ENCODE measurements around the gene NR4A3.

DNA sequence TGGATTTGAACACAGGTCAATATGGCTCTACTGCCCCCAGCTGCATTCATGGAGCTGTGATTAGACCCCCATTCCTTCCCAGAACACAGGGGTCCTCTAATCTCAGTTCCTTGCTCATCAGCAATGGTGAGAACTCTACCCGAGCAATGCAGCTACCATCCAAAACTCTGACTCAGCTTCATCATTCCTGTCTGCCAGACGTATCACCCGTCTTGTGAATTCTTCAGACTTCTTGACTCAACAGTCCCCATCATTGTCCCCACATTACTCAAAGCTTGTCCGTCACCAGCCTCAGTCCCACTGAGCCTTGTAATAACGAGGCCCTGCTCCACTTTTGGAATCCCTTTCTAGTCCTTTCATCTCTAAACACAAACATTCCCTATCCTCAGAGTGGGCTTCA is 48.4 kb downstream of the NR4A3 start:
- TF ChIP-seq POU6F1 (CRISPR knock-in tag; IDR thresholded peaks at IDR 0.05; ENCODE audit: borderline replicate concordance, low read depth) = no peak
- TF ChIP-seq TCF4 (CRISPR knock-in tag; IDR thresholded peaks at IDR 0.05; ENCODE audit: borderline replicate concordance) = no peak
- TF ChIP-seq, protein P1, sequence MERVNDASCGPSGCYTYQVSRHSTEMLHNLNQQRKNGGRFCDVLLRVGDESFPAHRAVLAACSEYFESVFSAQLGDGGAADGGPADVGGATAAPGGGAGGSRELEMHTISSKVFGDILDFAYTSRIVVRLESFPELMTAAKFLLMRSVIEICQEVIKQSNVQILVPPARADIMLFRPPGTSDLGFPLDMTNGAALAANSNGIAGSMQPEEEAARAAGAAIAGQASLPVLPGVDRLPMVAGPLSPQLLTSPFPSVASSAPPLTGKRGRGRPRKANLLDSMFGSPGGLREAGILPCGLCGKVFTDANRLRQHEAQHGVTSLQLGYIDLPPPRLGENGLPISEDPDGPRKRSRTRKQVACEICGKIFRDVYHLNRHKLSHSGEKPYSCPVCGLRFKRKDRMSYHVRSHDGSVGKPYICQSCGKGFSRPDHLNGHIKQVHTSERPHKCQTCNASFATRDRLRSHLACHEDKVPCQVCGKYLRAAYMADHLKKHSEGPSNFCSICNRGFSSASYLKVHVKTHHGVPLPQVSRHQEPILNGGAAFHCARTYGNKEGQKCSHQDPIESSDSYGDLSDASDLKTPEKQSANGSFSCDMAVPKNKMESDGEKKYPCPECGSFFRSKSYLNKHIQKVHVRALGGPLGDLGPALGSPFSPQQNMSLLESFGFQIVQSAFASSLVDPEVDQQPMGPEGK (CRISPR knock-in tag; IDR thresholded peaks at IDR 0.05; ENCODE audit: borderline replicate concordance) = no peak
- TF ChIP-seq ZFP3 (CRISPR knock-in tag; IDR thresholded peaks at IDR 0.05) = no peak
- no peak for TF ChIP-seq RARB (CRISPR knock-in tag; IDR thresholded peaks at IDR 0.05)
- no peak for TF ChIP-seq ARNTL (CRISPR knock-in tag; IDR thresholded peaks at IDR 0.05; ENCODE audit: borderline replicate concordance, low read depth)
- TF ChIP-seq BACH2 (CRISPR knock-in tag; IDR thresholded peaks at IDR 0.05; ENCODE audit: borderline replicate concordance) = no peak
- TF ChIP-seq ZC3H10 (CRISPR knock-in tag; IDR thresholded peaks at IDR 0.05) = no peak
- no peak for TF ChIP-seq PPARA (CRISPR knock-in tag; IDR thresholded peaks at IDR 0.05; ENCODE audit: borderline replicate concordance)
- no peak for TF ChIP-seq ZFP30 (CRISPR knock-in tag; IDR thresholded peaks at IDR 0.05)
- TF ChIP-seq, protein P2, sequence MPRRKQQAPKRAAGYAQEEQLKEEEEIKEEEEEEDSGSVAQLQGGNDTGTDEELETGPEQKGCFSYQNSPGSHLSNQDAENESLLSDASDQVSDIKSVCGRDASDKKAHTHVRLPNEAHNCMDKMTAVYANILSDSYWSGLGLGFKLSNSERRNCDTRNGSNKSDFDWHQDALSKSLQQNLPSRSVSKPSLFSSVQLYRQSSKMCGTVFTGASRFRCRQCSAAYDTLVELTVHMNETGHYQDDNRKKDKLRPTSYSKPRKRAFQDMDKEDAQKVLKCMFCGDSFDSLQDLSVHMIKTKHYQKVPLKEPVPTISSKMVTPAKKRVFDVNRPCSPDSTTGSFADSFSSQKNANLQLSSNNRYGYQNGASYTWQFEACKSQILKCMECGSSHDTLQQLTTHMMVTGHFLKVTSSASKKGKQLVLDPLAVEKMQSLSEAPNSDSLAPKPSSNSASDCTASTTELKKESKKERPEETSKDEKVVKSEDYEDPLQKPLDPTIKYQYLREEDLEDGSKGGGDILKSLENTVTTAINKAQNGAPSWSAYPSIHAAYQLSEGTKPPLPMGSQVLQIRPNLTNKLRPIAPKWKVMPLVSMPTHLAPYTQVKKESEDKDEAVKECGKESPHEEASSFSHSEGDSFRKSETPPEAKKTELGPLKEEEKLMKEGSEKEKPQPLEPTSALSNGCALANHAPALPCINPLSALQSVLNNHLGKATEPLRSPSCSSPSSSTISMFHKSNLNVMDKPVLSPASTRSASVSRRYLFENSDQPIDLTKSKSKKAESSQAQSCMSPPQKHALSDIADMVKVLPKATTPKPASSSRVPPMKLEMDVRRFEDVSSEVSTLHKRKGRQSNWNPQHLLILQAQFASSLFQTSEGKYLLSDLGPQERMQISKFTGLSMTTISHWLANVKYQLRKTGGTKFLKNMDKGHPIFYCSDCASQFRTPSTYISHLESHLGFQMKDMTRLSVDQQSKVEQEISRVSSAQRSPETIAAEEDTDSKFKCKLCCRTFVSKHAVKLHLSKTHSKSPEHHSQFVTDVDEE (CRISPR knock-in tag; IDR thresholded peaks at IDR 0.05) = no peak
- TF ChIP-seq CSDC2 (CRISPR knock-in tag; IDR thresholded peaks at IDR 0.05) = no peak
- TF ChIP-seq ZNF565 (CRISPR knock-in tag; conservative IDR thresholded peaks at IDR 0.05; ENCODE audit: low read depth) = no peak

Measured in SK-N-SH treated with all-trans-retinoic acid at 6 μM for 48 hours (cell line).